Measurements from ENCODE around the gene SLC50A1. TPM values are rescaled to one million over a fixed set of nuclear protein-coding genes. Genes with fewer than 3 reads are reported as not detected.

The SLC50A1 gene
- polyA plus RNA-seq (2011; rRNA removed), result 29.5 and 31.4 TPM in 2 replicates
- polyA minus RNA-seq (2011; rRNA and poly(A)+ RNA removed), result 20.4 and 22.3 TPM in 2 replicates

GRCh38 chr1:155135415-155136028 lies at the start of gene SLC50A1:
Gene SLC50A1, plus strand, starts transcription at chr1:155135852. Its CDS starts 60 bp downstream, at chr1:155135912.
- TF ChIP-seq CTCF (IDR thresholded peaks at IDR 0.05; ENCODE audit: low read depth, low read length), result peak; percentile 15; the same call in 1 of the 2 replicates
- ChIA-PET POLR2A (interaction anchor here (0.6 to 1.3 kb wide), 4 partner anchors 20 to 44 kb away, joined by 3 to 7 read pairs (median 3); partner anchors contain the start of gene KRTCAP2), CTCF (interaction anchor here (1.0 to 2.6 kb wide), 4 partner anchors 29 to 50 kb away, joined by 4 to 10 read pairs (median 8); partner anchors contain the start of gene KRTCAP2)
- peak within 1 kb of the TSS; percentile 100 for H3K27ac ChIP-seq (ENCODE audit: low read depth, low read length)
- no peaks in the 10 kb centered on the region for H3K27me3 ChIP-seq (ENCODE audit: control insufficient read depth, insufficient read depth, low read length)
- peak; percentile 79 for DNase-seq (ENCODE audit: low read depth, low spot score)
- no peaks in the 10 kb centered on the region for H3K9me3 ChIP-seq (ENCODE audit: control insufficient read depth, insufficient read depth, low read length)
- H3K4me3 ChIP-seq (ENCODE audit: low read depth, low read length), result peak within 1 kb of the TSS; percentile 94

GRCh38 chr1:155086128-155086741 lies 49.4 kb upstream of the SLC50A1 start:
- no peaks in the 10 kb centered on the region for H3K9me3 ChIP-seq (ENCODE audit: control insufficient read depth, insufficient read depth, low read length)
- ChIA-PET POLR2A (interaction anchor here (0.5 kb wide), 1 partner anchor 113 kb away, joined by 10 read pairs; no protein-coding TSS in a partner anchor), CTCF (interaction anchor here (0.7 to 4.1 kb wide), 22 partner anchors 9 to 606 kb away, joined by 3 to 30 read pairs (median 7); partner anchors contain the start of genes ADAM15, KRTCAP2 and LENEP)
- peak; percentile 81 for TF ChIP-seq CTCF (IDR thresholded peaks at IDR 0.05; ENCODE audit: low read depth, low read length)
- no peak overlapping the region for H3K4me3 ChIP-seq (ENCODE audit: low read depth, low read length)
- peaks cover 32% of the 10 kb centered on the region for H3K27me3 ChIP-seq (ENCODE audit: control insufficient read depth, insufficient read depth, low read length)
- DNase-seq (ENCODE audit: low read depth, low spot score), result no peak
- H3K27ac ChIP-seq (ENCODE audit: low read depth, low read length), result no peak overlapping the region

GRCh38 chr1:155086856-155087535 lies 48.7 kb upstream of the SLC50A1 start:
- Histone ChIP-seq H3K9me3 (ENCODE audit: control insufficient read depth, insufficient read depth, low read length) (no peaks in the 10 kb centered on the region), H3K4me3 (ENCODE audit: low read depth, low read length) (no peak overlapping the region), H3K27me3 (ENCODE audit: control insufficient read depth, insufficient read depth, low read length) (peaks cover 25% of the 10 kb centered on the region), H3K27ac (ENCODE audit: low read depth, low read length) (no peak overlapping the region)
- ChIA-PET POLR2A (no interaction called here), CTCF (interaction anchor here (0.9 to 4.1 kb wide), 6 partner anchors 9 to 86 kb away, joined by 3 to 30 read pairs (median 22); partner anchors contain the start of gene KRTCAP2)
- no peak for DNase-seq (ENCODE audit: low read depth, low spot score)
- peak; percentile 21; the same call in 1 of the 2 replicates for TF ChIP-seq CTCF (IDR thresholded peaks at IDR 0.05; ENCODE audit: low read depth, low read length)

GRCh38 chr1:155091071-155092051 lies 44.3 kb upstream of the SLC50A1 start:
- peak; percentile 93 for TF ChIP-seq CTCF (IDR thresholded peaks at IDR 0.05; ENCODE audit: low read depth, low read length)
- CTCF ChIA-PET, result interaction anchor here (0.5 to 6.8 kb wide), 36 partner anchors 9 to 472 kb away, joined by 3 to 317 read pairs (median 5); partner anchors contain the start of genes ADAM15, EFNA3, KRTCAP2 and SLC50A1
- Histone ChIP-seq H3K27ac (ENCODE audit: low read depth, low read length) (no peak overlapping the region), H3K4me3 (ENCODE audit: low read depth, low read length) (no peak overlapping the region), H3K27me3 (ENCODE audit: control insufficient read depth, insufficient read depth, low read length) (peaks cover 19% of the 10 kb centered on the region), H3K9me3 (ENCODE audit: control insufficient read depth, insufficient read depth, low read length) (no peaks in the 10 kb centered on the region)
- POLR2A ChIA-PET, result interaction anchor here (0.6 to 1.6 kb wide), 3 partner anchors 44 to 82 kb away, joined by 3 to 9 read pairs (median 7); partner anchors contain the start of gene KRTCAP2
- DNase-seq (ENCODE audit: low read depth, low spot score), result no peak

All from AG04450 (cell line).